A549 (cell line): ENCODE measurements around the gene TRIM47. TPM values are rescaled to one million over a fixed set of nuclear protein-coding genes. Genes with fewer than 3 reads are reported as not detected.
A peak's percentile ranks its signal among the peaks of the same experiment; 100 is the strongest.

Source experiments
- ATAC-seq, 2 experiments: fragments of 200-7000 bp in 1 of 2; fragments of >200 bp in 1 of 2; cut with Nextera tagmentation in 1 of 2; cut with Tn5 transposase in 1 of 2; 3 replicates each; pipeline versions ENCODE4 v1.8.0 to v1.9.1; 2018 to 2020; ENCODE audit warnings: mild to moderate bottlenecking in 1 of 2, moderate library complexity in 1 of 2
- CTCF ChIA-PET: fragments of 300-600 bp; sonication (Branson Sonifier 250); formaldehyde crosslinking; extraction: SDS; loops from one replicate; lab custom pipeline; 2021; ENCODE audit warnings: antibody characterized with exemption, inconsistent platforms; lab: Yijun Ruan, JAX
- POLR2A ChIA-PET: fragments of 350-600 bp; formaldehyde crosslinking; extraction: SDS; loops from one replicate; lab custom pipeline; 2021; ENCODE audit warnings: antibody characterized with exemption, inconsistent platforms; lab: Yijun Ruan, JAX
- DNase-seq, 2 experiments: peaks; one replicate each; pipeline versions ENCODE4 v3.0.0 to v3.0.0-alpha.2; 2011 to 2016; ENCODE audit warnings: low read depth in 1 of 2, low spot score in 1 of 2
- FAIRE-seq: peaks from 2 replicates; lab custom pipeline; 2011; peaks lifted over from hg19 to GRCh38; lab: Jason Lieb, UNC
- H3K27ac ChIP-seq, 2 experiments: fragments of >200 bp; sonication (Bioruptor Twin); formaldehyde crosslinking; 3 replicates each; pipeline ENCODE4 v1.5.1; 2016 to 2017
- H3K4me1 ChIP-seq: fragments of >200 bp; sonication (Bioruptor Twin); formaldehyde crosslinking; 3 replicates; pipeline ENCODE4 v1.6.1; 2016
- H3K4me2 ChIP-seq: fragments of >200 bp; sonication (Bioruptor Twin); formaldehyde crosslinking; 3 replicates; pipeline ENCODE4 v1.6.1; 2016
- H3K4me3 ChIP-seq: fragments of >200 bp; sonication (Bioruptor Twin); formaldehyde crosslinking; 3 replicates; pipeline ENCODE4 v1.5.1; 2016
- H3K9me3 ChIP-seq: fragments of >200 bp; sonication (Bioruptor Twin); formaldehyde crosslinking; 3 replicates; pipeline ENCODE4 v1.6.1; 2016
- ATOH8 ChIP-seq: fragments of 250-450 bp; sonication (Bioruptor Pico); IDR thresholded peaks from 2 replicates; pipeline ENCODE4 v1.5.0; 2020; ENCODE audit warnings: low read depth, mild to moderate bottlenecking, moderate library complexity
- BHLHE40 ChIP-seq: IDR thresholded peaks from 2 replicates; pipeline ENCODE4 v1.6.1; 2012; ENCODE audit warnings: low read depth, low read length, inconsistent platforms
- CBX2 ChIP-seq: fragments of 200-600 bp; sonication (generic); IDR thresholded peaks from 2 replicates; pipeline ENCODE4 v1.6.1; 2016; ENCODE audit warnings: low read depth, mild to moderate bottlenecking, borderline replicate concordance
- CEBPB ChIP-seq, 2 experiments: fragments of >200 bp in 1 of 2; sonication (Bioruptor Twin) in 1 of 2; formaldehyde crosslinking in 1 of 2; IDR thresholded peaks; 2 replicates each; pipeline ENCODE4 v1.6.1; 2012 to 2016
- CHD2 ChIP-seq: fragments of 150-350 bp; IDR thresholded peaks from 2 replicates; pipeline ENCODE4 v1.6.1; 2014; ENCODE audit warnings: low read length; ENCODE audit not compliant: partially characterized antibody
- CHD4 ChIP-seq: fragments of 200-600 bp; sonication (generic); IDR thresholded peaks from 2 replicates; pipeline ENCODE4 v1.6.1; 2016; ENCODE audit warnings: antibody characterized with exemption, mild to moderate bottlenecking, borderline replicate concordance
- E2F6 ChIP-seq: IDR thresholded peaks from 2 replicates; pipeline ENCODE4 v1.6.1; 2012; ENCODE audit warnings: low read depth, borderline replicate concordance
- EHF ChIP-seq: fragments of 250-450 bp; sonication (Bioruptor Pico); IDR thresholded peaks from 2 replicates; pipeline ENCODE4 v1.5.0; 2020; ENCODE audit warnings: mild to moderate bottlenecking
- EHMT2 ChIP-seq: fragments of 200-600 bp; sonication (generic); IDR thresholded peaks from 2 replicates; pipeline ENCODE4 v1.6.1; 2016; ENCODE audit warnings: antibody characterized with exemption, low read depth, mild to moderate bottlenecking, moderate library complexity
- ESRRA ChIP-seq: fragments of 150-350 bp; IDR thresholded peaks from 2 replicates; pipeline ENCODE4 v1.6.1; 2014; ENCODE audit warnings: mild to moderate bottlenecking, low read length, borderline replicate concordance
- FOSB ChIP-seq: fragments of 250-450 bp; sonication (Bioruptor Pico); IDR thresholded peaks from 2 replicates; pipeline ENCODE4 v1.5.0; 2020; ENCODE audit warnings: mild to moderate bottlenecking, moderate library complexity
- GATA3 ChIP-seq: IDR thresholded peaks from 2 replicates; pipeline ENCODE4 v1.6.1; 2012; ENCODE audit warnings: borderline replicate concordance
- HDAC2 ChIP-seq: fragments of 200-600 bp; sonication (generic); IDR thresholded peaks from 2 replicates; pipeline ENCODE4 v1.6.1; 2016
- HEYL ChIP-seq: fragments of 250-450 bp; sonication (Bioruptor Pico); IDR thresholded peaks from 2 replicates; pipeline ENCODE4 v1.8.0; 2021; ENCODE audit warnings: mild to moderate bottlenecking, moderate library complexity
- HMGXB4 ChIP-seq: fragments of 250-450 bp; sonication (Bioruptor Pico); IDR thresholded peaks from 2 replicates; pipeline ENCODE4 v1.5.0; 2021; ENCODE audit warnings: mild to moderate bottlenecking, moderate library complexity, borderline replicate concordance
- HOXA7 ChIP-seq: fragments of 250-450 bp; sonication (Bioruptor Pico); IDR thresholded peaks from 2 replicates; pipeline ENCODE4 v1.5.0; 2020; ENCODE audit warnings: mild to moderate bottlenecking, moderate library complexity
- HOXB5 ChIP-seq: fragments of 250-450 bp; sonication (Bioruptor Pico); IDR thresholded peaks from 2 replicates; pipeline ENCODE4 v1.5.0; 2020; ENCODE audit warnings: mild to moderate bottlenecking, moderate library complexity
- JUN ChIP-seq, 2 experiments: fragments of >200 bp; sonication (Bioruptor Twin); formaldehyde crosslinking; IDR thresholded peaks; 2 replicates in 1 of 2; 3 replicates in 1 of 2; pipeline ENCODE4 v1.6.1; 2016 to 2017
- KDM1A ChIP-seq: fragments of 200-600 bp; sonication (generic); IDR thresholded peaks from 2 replicates; pipeline ENCODE4 v1.6.1; 2016; ENCODE audit warnings: low read depth, mild to moderate bottlenecking
- KDM5A ChIP-seq: fragments of 200-600 bp; sonication (generic); IDR thresholded peaks from 2 replicates; pipeline ENCODE4 v1.6.1; 2016; ENCODE audit warnings: antibody characterized with exemption, mild to moderate bottlenecking
- MAFK ChIP-seq: fragments of 450-650 bp; IDR thresholded peaks from 2 replicates; pipeline ENCODE4 v1.6.1; 2014; ENCODE audit not compliant: partially characterized antibody
- MAX ChIP-seq: IDR thresholded peaks from 2 replicates; pipeline ENCODE4 v1.6.1; 2012
- MYC ChIP-seq: IDR thresholded peaks from 2 replicates; pipeline ENCODE4 v1.6.1; 2012; ENCODE audit warnings: mild to moderate bottlenecking, inconsistent platforms, low read length, improper control_type of control experiment, borderline replicate concordance
- NPAS2 ChIP-seq: fragments of 250-450 bp; sonication (Bioruptor Pico); IDR thresholded peaks from 2 replicates; pipeline ENCODE4 v1.8.0; 2022; ENCODE audit warnings: mild to moderate bottlenecking, moderate library complexity, borderline replicate concordance
- NR3C1 ChIP-seq: fragments of >200 bp; sonication (Bioruptor Twin); formaldehyde crosslinking; IDR thresholded peaks from 3 replicates; pipeline ENCODE4 v1.6.1; 2017
- PHF8 ChIP-seq: fragments of 200-600 bp; sonication (generic); IDR thresholded peaks from 2 replicates; pipeline ENCODE4 v1.6.1; 2016; ENCODE audit warnings: low read depth, mild to moderate bottlenecking, antibody characterized with exemption, moderate library complexity, borderline replicate concordance
- POLR2A ChIP-seq: IDR thresholded peaks from 2 replicates; pipeline ENCODE4 v1.6.1; 2012; ENCODE audit warnings: mild to moderate bottlenecking, low read length
- RARB ChIP-seq: fragments of 250-450 bp; sonication (Bioruptor Pico); IDR thresholded peaks from 2 replicates; pipeline ENCODE4 v1.8.0; 2021; ENCODE audit warnings: mild to moderate bottlenecking, moderate library complexity
- RCOR1 ChIP-seq: fragments of 150-350 bp; IDR thresholded peaks from 2 replicates; pipeline ENCODE4 v1.6.1; 2014; ENCODE audit warnings: antibody characterized with exemption, low read length, low read depth
- RFX5 ChIP-seq: fragments of 450-650 bp; IDR thresholded peaks from 2 replicates; pipeline ENCODE4 v1.7.1; 2014; ENCODE audit warnings: antibody characterized with exemption, mild to moderate bottlenecking, moderate library complexity
- SMC3 ChIP-seq: fragments of >200 bp; sonication (Bioruptor Twin); formaldehyde crosslinking; IDR thresholded peaks from 3 replicates; pipeline ENCODE4 v1.6.1; 2018; ENCODE audit warnings: inconsistent platforms
- SREBF2 ChIP-seq: fragments of 450-650 bp; IDR thresholded peaks from 2 replicates; pipeline ENCODE4 v1.6.1; 2014; ENCODE audit warnings: mild to moderate bottlenecking, moderate library complexity
- TFCP2L1 ChIP-seq: fragments of 250-450 bp; sonication (Bioruptor Pico); IDR thresholded peaks from 2 replicates; pipeline ENCODE4 v1.5.0; 2021; ENCODE audit warnings: mild to moderate bottlenecking
- ZC3H11A ChIP-seq: fragments of 450-650 bp; IDR thresholded peaks from 2 replicates; pipeline ENCODE4 v1.6.1; 2014; ENCODE audit warnings: antibody characterized with exemption, mild to moderate bottlenecking
- ZNF302 ChIP-seq: fragments of 250-450 bp; sonication (Bioruptor Pico); IDR thresholded peaks from 2 replicates; pipeline ENCODE4 v1.9.0; 2021; ENCODE audit warnings: inconsistent platforms, mild to moderate bottlenecking, moderate library complexity
- ZSCAN20 ChIP-seq: fragments of 250-450 bp; sonication (Bioruptor Pico); IDR thresholded peaks from 2 replicates; pipeline ENCODE4 v1.8.0; 2022; ENCODE audit warnings: mild to moderate bottlenecking, moderate library complexity
- WGBS: methylation state at CpG from one replicate; pipeline ENCODE4 v1.1.6; 2017; ENCODE audit errors: missing lambda C conversion rate; 5-methylcytosine and 5-hydroxymethylcytosine counted together
- polyA plus RNA-seq, 4 experiments: library from polyadenylated mRNA; depleted of rRNA in 3 of 4; stranded (reverse); fragments of >200 nt; fragmentation: RNase III in 1 of 4; extraction: RNeasy Plus Mini Kit Qiagen cat#74134 plus additional on column Dnase treatment in 1 of 4; gene quantifications; 2 replicates in 3 of 4; 3 replicates in 1 of 4; pipeline ENCODE4 v1.2.3, GENCODE V29; 2011 to 2017
- TF ChIP-seq, protein P1 (sequence below): IDR thresholded peaks from 2 replicates; pipeline ENCODE4 v1.6.1; 2012
- TF ChIP-seq, protein P2 (sequence below): fragments of >200 bp; sonication (Bioruptor Twin); formaldehyde crosslinking; IDR thresholded peaks from 3 replicates; pipeline ENCODE4 v1.5.1; 2016

The TRIM47 gene
- polyA plus RNA-seq, 2 of the 4 experiments (the other 2 are of a cell fraction), result 19.6 to 46.6 TPM

GRCh38 chr17:75845058-75845711 lies 33.2 kb downstream of the TRIM47 start:
- peak overlapping the region; percentile 60 for H3K4me2 ChIP-seq
- peaks cover 43% of the 10 kb centered on the region for H3K4me1 ChIP-seq
- FAIRE-seq (peak; percentile 23), ATAC-seq (peak; percentile 69 to 87), DNase-seq (peak; percentile 91 to 92)
- WGBS, result 33% methylated on average over 16 of the region's 21 CpGs
- ChIA-PET CTCF (interaction anchor here (0.7 to 37.0 kb wide), 26 partner anchors 11 to 212 kb away, joined by 3 to 691 read pairs (median 4); partner anchors contain the start of genes CDK3, GALK1, SMIM5 and TRIM47), POLR2A (interaction anchor here (0.5 to 4.4 kb wide), 3 partner anchors 10 to 65 kb away, joined by 4 to 23 read pairs (median 8); partner anchors contain the start of gene WBP2)
- peak overlapping the region; percentile 0; the same call in 1 of the 3 replicates for H3K4me3 ChIP-seq
- H3K27ac ChIP-seq, result peak overlapping the region; percentile 79 to 89
- no peaks in the 10 kb centered on the region for H3K9me3 ChIP-seq
- no peak for TF ChIP-seq CHD4
- TF ChIP-seq RARB, result no peak
- no peak for TF ChIP-seq MAFK
- TF ChIP-seq KDM1A, result no peak
- no peak for TF ChIP-seq NPAS2 (CRISPR knock-in tag)
- no peak for TF ChIP-seq EHF (CRISPR knock-in tag)
- TF ChIP-seq HEYL (CRISPR knock-in tag), result no peak
- TF ChIP-seq ESRRA, result no peak
- no peak for TF ChIP-seq ZSCAN20 (CRISPR knock-in tag)
- no peak for TF ChIP-seq NR3C1
- TF ChIP-seq SREBF2, result no peak
- no peak; the same call in 1 of the 2 replicates for TF ChIP-seq TFCP2L1 (CRISPR knock-in tag)
- TF ChIP-seq HDAC2, result no peak
- no peak for TF ChIP-seq RFX5
- TF ChIP-seq HOXB5, result 0 out of 2 replicates have a peak, but pooled peaks have one; percentile 10
- TF ChIP-seq MYC, result 0 out of 2 replicates have a peak, but pooled peaks have one; percentile 20
- TF ChIP-seq RCOR1, result no peak
- no peak for TF ChIP-seq POLR2A
- no peak for TF ChIP-seq CEBPB (IDR thresholded peaks at IDR 0.05)
- no peak for TF ChIP-seq PHF8
- TF ChIP-seq CHD2, result no peak
- TF ChIP-seq, protein P1, sequence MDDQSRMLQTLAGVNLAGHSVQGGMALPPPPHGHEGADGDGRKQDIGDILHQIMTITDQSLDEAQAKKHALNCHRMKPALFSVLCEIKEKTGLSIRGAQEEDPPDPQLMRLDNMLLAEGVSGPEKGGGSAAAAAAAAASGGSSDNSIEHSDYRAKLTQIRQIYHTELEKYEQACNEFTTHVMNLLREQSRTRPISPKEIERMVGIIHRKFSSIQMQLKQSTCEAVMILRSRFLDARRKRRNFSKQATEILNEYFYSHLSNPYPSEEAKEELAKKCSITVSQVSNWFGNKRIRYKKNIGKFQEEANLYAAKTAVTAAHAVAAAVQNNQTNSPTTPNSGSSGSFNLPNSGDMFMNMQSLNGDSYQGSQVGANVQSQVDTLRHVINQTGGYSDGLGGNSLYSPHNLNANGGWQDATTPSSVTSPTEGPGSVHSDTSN, result no peak
- no peak for TF ChIP-seq HMGXB4
- no peak for TF ChIP-seq FOSB (CRISPR knock-in tag)
- no peak for TF ChIP-seq ZNF302 (CRISPR knock-in tag)
- peak; percentile 22; the same call in 2 of the 3 replicates for TF ChIP-seq SMC3
- TF ChIP-seq KDM5A, result no peak
- no peak for TF ChIP-seq EHMT2
- peak; percentile 59 for TF ChIP-seq MAX
- TF ChIP-seq, protein P2, sequence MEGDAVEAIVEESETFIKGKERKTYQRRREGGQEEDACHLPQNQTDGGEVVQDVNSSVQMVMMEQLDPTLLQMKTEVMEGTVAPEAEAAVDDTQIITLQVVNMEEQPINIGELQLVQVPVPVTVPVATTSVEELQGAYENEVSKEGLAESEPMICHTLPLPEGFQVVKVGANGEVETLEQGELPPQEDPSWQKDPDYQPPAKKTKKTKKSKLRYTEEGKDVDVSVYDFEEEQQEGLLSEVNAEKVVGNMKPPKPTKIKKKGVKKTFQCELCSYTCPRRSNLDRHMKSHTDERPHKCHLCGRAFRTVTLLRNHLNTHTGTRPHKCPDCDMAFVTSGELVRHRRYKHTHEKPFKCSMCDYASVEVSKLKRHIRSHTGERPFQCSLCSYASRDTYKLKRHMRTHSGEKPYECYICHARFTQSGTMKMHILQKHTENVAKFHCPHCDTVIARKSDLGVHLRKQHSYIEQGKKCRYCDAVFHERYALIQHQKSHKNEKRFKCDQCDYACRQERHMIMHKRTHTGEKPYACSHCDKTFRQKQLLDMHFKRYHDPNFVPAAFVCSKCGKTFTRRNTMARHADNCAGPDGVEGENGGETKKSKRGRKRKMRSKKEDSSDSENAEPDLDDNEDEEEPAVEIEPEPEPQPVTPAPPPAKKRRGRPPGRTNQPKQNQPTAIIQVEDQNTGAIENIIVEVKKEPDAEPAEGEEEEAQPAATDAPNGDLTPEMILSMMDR, result peak; percentile 49
- no peak for TF ChIP-seq ATOH8 (CRISPR knock-in tag)
- TF ChIP-seq GATA3, result no peak
- TF ChIP-seq BHLHE40, result no peak
- no peak for TF ChIP-seq ZC3H11A
- TF ChIP-seq E2F6, result no peak
- TF ChIP-seq HOXA7, result no peak
- TF ChIP-seq JUN (IDR thresholded peaks at IDR 0.05), result no peak
- TF ChIP-seq CBX2, result no peak
